ENCODE measurements around the gene KLHL40. TPM values are rescaled to one million over a fixed set of nuclear protein-coding genes. Genes with fewer than 3 reads are reported as not detected.

The KLHL40 gene
- total RNA-seq, 1 experiment from 2014 or later = not detected

GRCh38 chr3:42688487-42689420 is 3.4 kb downstream of the KLHL40 start:
- Histone ChIP-seq H3K9me3 (ENCODE audit: low read depth, low read length, poor library complexity, severe bottlenecking) (no peaks in the 10 kb centered on the region), H3K27ac (ENCODE audit: low read depth, low read length, poor library complexity, severe bottlenecking) (no peak overlapping the region), H3K27me3 (replicated peaks; ENCODE audit: insufficient read depth, low read depth, low read length, poor library complexity) (no peaks in the 10 kb centered on the region), H3K4me3 (ENCODE audit: low read depth, low read length, poor library complexity, severe bottlenecking) (no peak overlapping the region), H3K4me1 (ENCODE audit: insufficient read depth, low read length, poor library complexity, severe bottlenecking) (no peaks in the 10 kb centered on the region), H3K36me3 (ENCODE audit: insufficient read depth, low read length, poor library complexity, severe bottlenecking) (no peaks in the 10 kb centered on the region)
- BruUV-seq (replicated peaks) = no TSS peak
- TF ChIP-seq CTCF (conservative IDR thresholded peaks at IDR 0.05; ENCODE audit: low read depth, low read length) (no peak), EZH2 (IDR thresholded peaks at IDR 0.05; ENCODE audit: borderline replicate concordance, low read depth, low read length, poor library complexity, severe bottlenecking) (no peak)
- ChIA-PET CTCF (no interaction called here), POLR2A (ENCODE audit: low non-redundant PET) (no interaction called here)
- DNase-seq (ENCODE audit: low spot score) = no peak
- intact Hi-C loops (cut with micrococcal nuclease; ENCODE audit: unreplicated experiment) = no loop called here

- intact Hi-C loops (cut with micrococcal nuclease; ENCODE audit: unreplicated experiment) = no loop called here
- Histone ChIP-seq H3K27me3 (replicated peaks; ENCODE audit: insufficient read depth, low read depth, low read length, poor library complexity) (no peaks in the 10 kb centered on the region), H3K27ac (ENCODE audit: low read depth, low read length, poor library complexity, severe bottlenecking) (no peak overlapping the region), H3K4me3 (ENCODE audit: low read depth, low read length, poor library complexity, severe bottlenecking) (no peak overlapping the region), H3K9me3 (ENCODE audit: low read depth, low read length, poor library complexity, severe bottlenecking) (no peaks in the 10 kb centered on the region), H3K36me3 (ENCODE audit: insufficient read depth, low read length, poor library complexity, severe bottlenecking) (no peaks in the 10 kb centered on the region), H3K4me1 (ENCODE audit: insufficient read depth, low read length, poor library complexity, severe bottlenecking) (no peaks in the 10 kb centered on the region)
- ChIA-PET POLR2A (ENCODE audit: low non-redundant PET) (no interaction called here), CTCF (no interaction called here)
- DNase-seq (ENCODE audit: low spot score) = no peak
- BruUV-seq (replicated peaks) = no TSS peak
- TF ChIP-seq CTCF (conservative IDR thresholded peaks at IDR 0.05; ENCODE audit: low read depth, low read length) (no peak), EZH2 (IDR thresholded peaks at IDR 0.05; ENCODE audit: borderline replicate concordance, low read depth, low read length, poor library complexity, severe bottlenecking) (no peak)
These were observed 4.2 kb downstream of the KLHL40 start for GRCh38 chr3:42689421-42690014.

- POLR2A ChIA-PET (ENCODE audit: low non-redundant PET) = no interaction called here
- DNase-seq (ENCODE audit: low spot score) = no peak
These were observed 4.9 kb downstream of the KLHL40 start for GRCh38 chr3:42690191-42690590.

More at GRCh38 chr3:42690191-42690590, 4.9 kb downstream of the KLHL40 start:
- intact Hi-C loops (cut with micrococcal nuclease; ENCODE audit: unreplicated experiment) = no loop called here
- TF ChIP-seq EZH2 (IDR thresholded peaks at IDR 0.05; ENCODE audit: borderline replicate concordance, low read depth, low read length, poor library complexity, severe bottlenecking) (no peak), CTCF (conservative IDR thresholded peaks at IDR 0.05; ENCODE audit: low read depth, low read length) (no peak)
- H3K9me3 ChIP-seq (ENCODE audit: low read depth, low read length, poor library complexity, severe bottlenecking) = no peaks in the 10 kb centered on the region
- no peak overlapping the region for H3K27ac ChIP-seq (ENCODE audit: low read depth, low read length, poor library complexity, severe bottlenecking)
- H3K36me3 ChIP-seq (ENCODE audit: insufficient read depth, low read length, poor library complexity, severe bottlenecking) = no peaks in the 10 kb centered on the region
- H3K27me3 ChIP-seq (replicated peaks; ENCODE audit: insufficient read depth, low read depth, low read length, poor library complexity) = no peaks in the 10 kb centered on the region
- no peaks in the 10 kb centered on the region for H3K4me1 ChIP-seq (ENCODE audit: insufficient read depth, low read length, poor library complexity, severe bottlenecking)
- no peak overlapping the region for H3K4me3 ChIP-seq (ENCODE audit: low read depth, low read length, poor library complexity, severe bottlenecking)
- CTCF ChIA-PET = no interaction called here
- no TSS peak for BruUV-seq (replicated peaks)
